ENCODE measurements around the gene WSB1.

DNA sequence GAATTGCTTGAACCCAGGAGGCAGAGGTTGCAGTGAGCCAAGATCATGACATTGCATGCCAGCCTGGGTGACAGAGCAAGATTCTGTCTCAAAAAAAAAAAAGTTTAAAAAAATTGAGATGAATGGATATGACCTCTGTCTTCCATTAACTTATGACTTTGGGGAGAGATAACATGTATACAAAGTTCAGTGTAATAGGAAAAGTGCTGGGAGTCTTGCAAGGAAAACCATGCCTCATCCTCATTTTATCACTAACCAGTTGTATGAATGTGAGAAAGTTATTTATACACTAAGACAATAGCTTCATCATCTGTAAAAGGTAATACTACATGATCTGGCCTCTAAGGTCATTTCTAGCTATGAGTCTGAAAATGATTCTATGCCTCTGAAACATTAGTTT, 10.2 kb upstream of the WSB1 start:
- TF ChIP-seq, protein P1, sequence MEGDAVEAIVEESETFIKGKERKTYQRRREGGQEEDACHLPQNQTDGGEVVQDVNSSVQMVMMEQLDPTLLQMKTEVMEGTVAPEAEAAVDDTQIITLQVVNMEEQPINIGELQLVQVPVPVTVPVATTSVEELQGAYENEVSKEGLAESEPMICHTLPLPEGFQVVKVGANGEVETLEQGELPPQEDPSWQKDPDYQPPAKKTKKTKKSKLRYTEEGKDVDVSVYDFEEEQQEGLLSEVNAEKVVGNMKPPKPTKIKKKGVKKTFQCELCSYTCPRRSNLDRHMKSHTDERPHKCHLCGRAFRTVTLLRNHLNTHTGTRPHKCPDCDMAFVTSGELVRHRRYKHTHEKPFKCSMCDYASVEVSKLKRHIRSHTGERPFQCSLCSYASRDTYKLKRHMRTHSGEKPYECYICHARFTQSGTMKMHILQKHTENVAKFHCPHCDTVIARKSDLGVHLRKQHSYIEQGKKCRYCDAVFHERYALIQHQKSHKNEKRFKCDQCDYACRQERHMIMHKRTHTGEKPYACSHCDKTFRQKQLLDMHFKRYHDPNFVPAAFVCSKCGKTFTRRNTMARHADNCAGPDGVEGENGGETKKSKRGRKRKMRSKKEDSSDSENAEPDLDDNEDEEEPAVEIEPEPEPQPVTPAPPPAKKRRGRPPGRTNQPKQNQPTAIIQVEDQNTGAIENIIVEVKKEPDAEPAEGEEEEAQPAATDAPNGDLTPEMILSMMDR (IDR thresholded peaks at IDR 0.05), result no peak
- no peak for TF ChIP-seq CBX2 (IDR thresholded peaks at IDR 0.05; ENCODE audit: borderline replicate concordance, low read depth)
- TF ChIP-seq RAD21 (conservative IDR thresholded peaks at IDR 0.05 in 1 of 2, IDR thresholded peaks at IDR 0.05 in 1 of 2), result no peak
- no peak for TF ChIP-seq POLR2A (IDR thresholded peaks at IDR 0.05; ENCODE audit: low read length)
